Measurements from ENCODE around the gene ABCC8.

The ABCC8 gene

GRCh38 chr11:17457396-17458173 lies 19.1 kb downstream of the ABCC8 start:
- Histone ChIP-seq H2AFZ (ENCODE audit: low read length) (no peak overlapping the region), H3K4me1 (ENCODE audit: insufficient read depth, low read length, severe bottlenecking) (no peaks in the 10 kb centered on the region), H3K79me2 (ENCODE audit: insufficient read depth, low read length) (no peaks in the 10 kb centered on the region), H4K20me1 (ENCODE audit: insufficient read depth, low read length) (no peaks in the 10 kb centered on the region), H3K4me2 (ENCODE audit: low read length) (no peak overlapping the region), H3K9me2 (ENCODE audit: low read depth, low read length) (no peaks in the 10 kb centered on the region), H3K27me3 (ENCODE audit: insufficient read depth, low read length) (0 out of 2 replicates have a peak, but pooled peaks cover 3% of the 10 kb centered on the region), H3K4me3 (ENCODE audit: low read depth, low read length, poor library complexity, severe bottlenecking) (no peak overlapping the region), H3F3A (ENCODE audit: insufficient read depth, low read length) (no peaks in the 10 kb centered on the region), H3K27ac (ENCODE audit: low read depth, low read length, poor library complexity, severe bottlenecking) (no peak overlapping the region), H3K36me3 (ENCODE audit: insufficient read depth, low read length) (no peaks in the 10 kb centered on the region; the same call in 1 of the 2 replicates), H3K9me3 (ENCODE audit: low read length) (no peaks in the 10 kb centered on the region), H3K9ac (ENCODE audit: low read length) (no peak overlapping the region)
- TF ChIP-seq EZH2 (IDR thresholded peaks at IDR 0.05; ENCODE audit: borderline replicate concordance, low read length) (no peak), CTCF (IDR thresholded peaks at IDR 0.05; ENCODE audit: low read length) (no peak)

GRCh38 chr11:17452668-17453067 lies 24.0 kb downstream of the ABCC8 start:
- Histone ChIP-seq H3K27ac (ENCODE audit: low read depth, low read length, poor library complexity, severe bottlenecking) (no peak overlapping the region), H3K4me3 (ENCODE audit: low read depth, low read length, poor library complexity, severe bottlenecking) (no peak overlapping the region), H3K9ac (ENCODE audit: low read length) (no peak overlapping the region), H3K27me3 (ENCODE audit: insufficient read depth, low read length) (no peaks in the 10 kb centered on the region; the same call in 1 of the 2 replicates), H4K20me1 (ENCODE audit: insufficient read depth, low read length) (no peaks in the 10 kb centered on the region), H2AFZ (ENCODE audit: low read length) (no peak overlapping the region), H3K9me3 (ENCODE audit: low read length) (no peaks in the 10 kb centered on the region), H3K36me3 (ENCODE audit: insufficient read depth, low read length) (no peaks in the 10 kb centered on the region; the same call in 1 of the 2 replicates), H3K4me2 (ENCODE audit: low read length) (no peak overlapping the region), H3F3A (ENCODE audit: insufficient read depth, low read length) (no peaks in the 10 kb centered on the region), H3K79me2 (ENCODE audit: insufficient read depth, low read length) (no peaks in the 10 kb centered on the region), H3K9me2 (ENCODE audit: low read depth, low read length) (no peaks in the 10 kb centered on the region), H3K4me1 (ENCODE audit: insufficient read depth, low read length, severe bottlenecking) (no peaks in the 10 kb centered on the region)
- TF ChIP-seq CTCF (IDR thresholded peaks at IDR 0.05; ENCODE audit: low read length) (no peak), EZH2 (IDR thresholded peaks at IDR 0.05; ENCODE audit: borderline replicate concordance, low read length) (no peak)

- H3K4me1 ChIP-seq (ENCODE audit: insufficient read depth, low read length, severe bottlenecking): no peaks in the 10 kb centered on the region
- no peaks in the 10 kb centered on the region for H3K79me2 ChIP-seq (ENCODE audit: insufficient read depth, low read length)
These were observed 27.5 kb downstream of the ABCC8 start for GRCh38 chr11:17449158-17449557.

More at GRCh38 chr11:17449158-17449557, 27.5 kb downstream of the ABCC8 start:
- H3K4me2 ChIP-seq (ENCODE audit: low read length): no peak overlapping the region
- no peaks in the 10 kb centered on the region for H3F3A ChIP-seq (ENCODE audit: insufficient read depth, low read length)
- TF ChIP-seq EZH2 (IDR thresholded peaks at IDR 0.05; ENCODE audit: borderline replicate concordance, low read length): no peak
- TF ChIP-seq CTCF (IDR thresholded peaks at IDR 0.05; ENCODE audit: low read length): no peak
- H3K9me3 ChIP-seq (ENCODE audit: low read length): no peaks in the 10 kb centered on the region
- H3K27ac ChIP-seq (ENCODE audit: low read depth, low read length, poor library complexity, severe bottlenecking): no peak overlapping the region
- no peak overlapping the region for H3K9ac ChIP-seq (ENCODE audit: low read length)
- H3K36me3 ChIP-seq (ENCODE audit: insufficient read depth, low read length): no peaks in the 10 kb centered on the region
- peaks cover 3% of the 10 kb centered on the region; the same call in 1 of the 2 replicates for H3K27me3 ChIP-seq (ENCODE audit: insufficient read depth, low read length)
- H3K9me2 ChIP-seq (ENCODE audit: low read depth, low read length): no peaks in the 10 kb centered on the region
- no peaks in the 10 kb centered on the region for H4K20me1 ChIP-seq (ENCODE audit: insufficient read depth, low read length)
- H3K4me3 ChIP-seq (ENCODE audit: low read depth, low read length, poor library complexity, severe bottlenecking): no peak overlapping the region
- H2AFZ ChIP-seq (ENCODE audit: low read length): no peak overlapping the region

Data from OCI-LY1 (cell line).